Activated CD8-positive, alpha-beta memory T cell treated with anti-CD3 and anti-CD28 coated beads, Interleukin-2, amount 50 U/mL, for 48 hours (primary cell): ENCODE results near the gene MARCHF3.
"Not testable (repeated sequence)": the region's sequence is repeated elsewhere in the genome, so short reads cannot be mapped to it uniquely, and the experiment has no call there.

Experiments used
- DNase-seq: peaks from one replicate; pipeline ENCODE4 v3.0.0-alpha.2; 2020

MARCHF3 gene

GRCh38 chr5:127011153-127011552, 19.2 kb downstream of the MARCHF3 start:
- no peak for DNase-seq

GRCh38 chr5:127010362-127010761, 20.0 kb downstream of the MARCHF3 start:
- DNase-seq = no peak

DNA sequence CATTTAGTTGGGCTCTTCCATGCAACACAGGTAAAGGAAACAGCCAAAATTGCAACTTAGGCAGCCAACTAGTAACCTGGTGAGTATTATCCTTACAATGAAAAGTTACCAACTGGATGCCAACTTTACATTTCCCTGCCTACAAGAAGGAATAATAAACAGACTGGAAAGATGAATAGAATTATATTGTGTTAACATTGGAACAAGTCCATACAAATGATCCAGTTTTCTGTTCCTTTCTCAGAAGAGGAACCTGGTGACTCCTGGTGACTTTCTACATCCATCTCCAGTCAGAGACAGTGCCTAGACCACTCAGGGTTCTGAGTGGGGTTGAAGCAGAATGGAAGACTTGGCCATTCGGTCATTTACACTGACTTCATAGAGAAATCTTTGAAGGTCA, 20.6 kb downstream of the MARCHF3 start:
- no peak for DNase-seq

- no peak for DNase-seq
Measured at GRCh38 chr5:127008300-127008975, 21.9 kb downstream of the MARCHF3 start.

DNA sequence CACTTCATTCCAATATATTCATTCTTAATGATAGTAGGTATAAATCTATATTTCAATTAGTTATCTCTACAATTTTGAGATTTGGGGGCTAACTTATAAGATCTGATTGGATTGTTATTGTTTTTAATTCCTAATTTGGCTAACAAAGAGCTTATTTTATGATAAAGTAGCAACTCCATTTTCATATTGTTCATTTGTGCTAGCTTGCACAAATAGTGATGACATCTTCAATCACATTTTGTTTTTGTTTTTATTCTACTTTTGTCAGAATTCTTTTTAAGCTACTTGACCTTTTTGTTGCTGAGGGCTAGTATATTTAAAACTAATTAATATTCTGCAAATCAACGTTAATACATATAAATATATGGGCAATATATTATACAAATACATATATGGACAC, 22.8 kb downstream of the MARCHF3 start:
- no peak for DNase-seq

DNA sequence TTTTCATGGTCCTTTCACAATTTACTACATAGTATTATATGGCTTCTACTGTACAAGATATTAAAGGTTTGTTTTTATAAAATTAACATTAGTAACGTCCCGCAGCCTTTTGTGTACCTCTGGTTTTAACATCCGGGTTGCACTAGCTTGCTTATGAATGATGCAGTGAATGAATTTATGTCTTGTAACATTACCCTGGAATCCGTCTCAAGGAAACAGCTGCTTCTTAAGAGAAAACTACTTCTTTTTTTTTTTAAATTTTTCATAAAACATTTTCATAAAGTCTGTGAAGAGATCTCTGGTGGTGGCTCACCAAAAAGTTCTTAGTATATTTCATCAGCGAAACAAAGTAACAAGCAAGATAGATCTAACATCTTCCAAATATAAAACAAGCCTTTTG, 23.6 kb downstream of the MARCHF3 start:
- no peak for DNase-seq

- DNase-seq = not testable (repeated sequence)
Measured at GRCh38 chr5:127005282-127005681, 25.1 kb downstream of the MARCHF3 start.

DNA sequence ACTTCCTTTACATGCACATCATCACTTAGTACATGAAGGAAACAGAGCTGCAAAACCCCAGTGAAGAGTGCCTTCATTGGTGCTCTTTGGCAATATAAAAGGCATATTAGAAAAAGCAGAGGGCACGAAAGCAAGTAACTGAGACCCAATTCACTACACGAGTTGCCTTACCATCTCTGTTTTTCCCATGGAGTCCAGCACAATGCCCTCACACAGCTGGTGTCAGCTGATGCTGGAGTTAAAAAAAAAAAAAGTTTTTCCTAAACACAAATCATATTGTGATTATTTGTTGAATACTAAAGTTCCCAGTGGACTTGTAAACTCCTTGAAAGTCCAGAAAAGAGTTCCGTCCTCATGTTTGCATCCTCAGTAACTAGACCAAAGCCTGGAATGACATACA, 25.6 kb downstream of the MARCHF3 start:
- DNase-seq = no peak

DNA sequence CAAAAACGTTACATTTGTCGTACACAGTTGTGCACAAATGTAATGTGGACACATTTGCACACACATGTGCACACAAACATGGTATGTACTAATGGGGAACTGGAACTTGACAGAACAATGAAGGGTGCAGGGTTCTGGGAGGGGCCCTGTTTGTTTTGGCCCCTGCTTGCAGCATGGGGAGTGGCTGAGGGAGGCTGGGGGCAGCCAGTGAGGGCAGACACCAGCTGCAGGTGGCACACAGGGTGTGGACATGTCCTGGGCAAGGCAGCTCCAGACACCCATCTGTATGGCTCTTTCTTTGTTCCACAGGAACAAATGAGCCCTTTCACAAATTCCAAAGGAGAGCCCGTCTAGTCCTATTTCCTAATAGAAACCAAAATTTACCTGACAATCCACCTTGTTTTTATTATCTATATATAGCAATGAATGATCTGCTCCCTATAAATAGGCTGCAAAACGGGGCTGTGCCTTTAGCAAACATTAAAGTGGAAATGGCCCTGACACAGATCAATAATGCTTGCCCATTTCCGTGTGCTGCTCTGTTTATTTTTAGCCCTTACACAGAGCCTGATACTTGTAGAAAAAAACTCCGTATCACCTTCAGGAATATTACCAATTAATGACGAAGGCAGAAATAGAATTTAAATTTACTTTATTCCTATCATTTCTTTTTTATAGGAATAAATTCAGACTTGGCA, 26.4 kb downstream of the MARCHF3 start:
- no peak for DNase-seq

DNA sequence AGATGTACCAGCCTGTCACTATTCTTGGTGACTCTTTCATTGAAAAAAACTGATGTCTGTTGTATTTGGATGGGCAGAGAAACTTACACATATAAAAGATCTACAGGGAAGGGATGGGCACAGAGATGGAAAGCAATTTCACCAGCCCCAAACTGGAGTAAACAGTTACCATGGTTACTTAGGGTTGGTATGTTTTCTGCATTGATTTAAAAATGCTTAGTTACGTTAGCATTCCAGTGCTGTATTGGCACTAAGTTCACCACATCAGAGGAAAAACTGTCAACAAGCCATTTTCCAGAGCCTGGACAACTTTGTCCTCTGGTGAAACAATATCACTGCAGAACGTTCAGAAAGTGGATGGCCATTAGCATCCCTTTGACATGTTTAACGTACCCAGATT, 28.0 kb downstream of the MARCHF3 start:
- no peak for DNase-seq

DNA sequence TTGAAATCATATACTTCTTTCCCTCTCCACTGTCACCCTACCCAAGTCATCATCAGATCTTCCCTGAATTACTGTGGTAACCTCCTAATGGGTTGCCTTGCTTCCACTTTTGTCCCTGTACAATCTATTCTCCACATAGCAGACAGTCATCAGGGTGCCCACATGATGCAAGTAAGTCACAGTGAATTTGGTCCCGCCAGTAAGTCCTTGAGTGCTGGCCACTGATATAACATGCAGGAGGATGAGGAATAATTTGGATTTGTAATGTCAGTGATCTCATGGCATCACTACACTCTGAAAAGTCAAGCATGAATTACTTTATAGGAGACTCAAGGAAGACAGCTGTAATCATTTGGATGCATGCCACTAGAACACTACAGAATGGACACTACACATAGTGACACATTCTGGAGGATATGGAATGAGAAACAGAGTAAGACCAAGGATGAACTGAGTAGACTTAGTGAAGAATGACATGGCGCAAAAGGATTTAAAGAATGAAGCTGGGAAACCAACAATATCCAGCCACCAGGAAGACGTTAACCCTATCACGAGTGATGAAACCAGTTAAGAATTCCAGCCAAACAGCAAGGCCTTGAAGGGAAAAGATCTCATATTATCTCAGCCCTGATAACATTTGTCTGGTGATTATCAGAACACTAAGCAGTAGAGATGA, 28.6 kb downstream of the MARCHF3 start:
- DNase-seq = no peak

GRCh38 chr5:126998895-126999570, 31.3 kb downstream of the MARCHF3 start:
- no peak for DNase-seq

GRCh38 chr5:126998201-126998631, 32.1 kb downstream of the MARCHF3 start:
- DNase-seq = no peak

- no peak for DNase-seq
Measured at GRCh38 chr5:126995689-126996088, 34.7 kb downstream of the MARCHF3 start.

DNA sequence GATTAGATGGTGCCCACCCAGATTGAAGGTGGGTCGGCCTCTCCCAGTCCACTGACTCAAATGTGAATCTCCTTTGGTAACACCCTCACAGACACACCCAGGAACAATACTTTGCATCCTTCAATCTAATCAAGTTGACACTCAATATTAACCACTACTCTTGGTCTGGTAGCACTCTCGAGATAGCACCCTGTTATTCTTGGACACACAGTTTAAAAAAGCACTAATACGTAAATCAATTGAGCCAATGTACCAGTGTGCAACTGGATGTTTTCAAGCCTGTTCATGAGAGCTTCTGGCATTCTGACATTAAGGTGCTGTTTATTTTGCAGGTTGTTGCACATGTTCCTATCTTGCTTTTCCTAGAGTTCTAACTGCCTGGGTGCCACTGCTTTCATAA, 35.3 kb downstream of the MARCHF3 start:
- no peak for DNase-seq

GRCh38 chr5:126994485-126994884, 35.9 kb downstream of the MARCHF3 start:
- DNase-seq = no peak

DNA sequence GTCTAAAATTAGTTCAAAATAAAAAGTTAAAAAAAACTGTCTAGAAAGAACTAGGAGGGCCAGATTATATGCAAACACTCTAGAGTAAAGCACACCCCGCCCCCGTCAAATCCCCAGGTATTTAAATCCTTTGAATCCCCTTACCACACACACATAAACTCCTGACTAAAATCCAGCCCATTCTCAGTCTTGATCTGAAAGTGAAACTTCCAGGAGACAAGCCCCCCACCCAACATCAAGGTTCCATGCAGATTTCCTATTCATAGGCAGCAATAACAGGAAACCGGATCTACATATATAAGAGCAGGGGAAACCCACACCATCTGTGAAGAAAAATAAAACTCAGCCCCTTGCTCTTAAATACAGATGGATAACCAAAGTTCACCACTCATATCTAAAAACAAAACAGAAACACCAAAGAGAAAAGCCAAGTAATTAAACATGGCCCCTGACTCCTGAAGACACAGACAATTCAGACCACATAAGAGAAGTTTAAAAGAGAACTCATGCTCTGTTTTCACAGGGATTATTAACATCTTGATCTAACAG, 42.3 kb downstream of the MARCHF3 start:
- DNase-seq = no peak

- DNase-seq = no peak
Measured at GRCh38 chr5:126987271-126987899, 43.0 kb downstream of the MARCHF3 start.

DNA sequence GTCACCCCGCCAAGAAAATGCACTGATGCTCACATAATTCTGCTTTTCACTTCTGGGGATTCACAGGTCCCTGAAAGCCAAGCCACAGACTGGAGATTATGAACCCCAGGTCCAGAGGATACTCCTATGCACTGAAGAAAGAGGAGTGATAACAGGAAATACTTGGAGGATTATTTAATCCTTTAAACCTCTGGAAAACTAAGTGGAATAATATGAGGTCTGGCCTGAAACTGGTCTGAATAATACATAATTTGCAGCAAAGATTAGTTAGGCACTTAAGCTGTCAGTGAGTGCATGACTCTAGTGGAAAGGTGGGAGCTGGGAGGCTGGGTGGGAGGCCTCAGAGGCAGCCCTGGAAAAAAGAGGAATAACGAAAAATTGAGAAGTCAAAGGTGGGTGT, 45.7 kb downstream of the MARCHF3 start:
- no peak for DNase-seq

GRCh38 chr5:126983874-126984266, 46.5 kb downstream of the MARCHF3 start:
- no peak for DNase-seq

- no peak for DNase-seq
Measured at GRCh38 chr5:126982926-126983873, 47.2 kb downstream of the MARCHF3 start.

DNA sequence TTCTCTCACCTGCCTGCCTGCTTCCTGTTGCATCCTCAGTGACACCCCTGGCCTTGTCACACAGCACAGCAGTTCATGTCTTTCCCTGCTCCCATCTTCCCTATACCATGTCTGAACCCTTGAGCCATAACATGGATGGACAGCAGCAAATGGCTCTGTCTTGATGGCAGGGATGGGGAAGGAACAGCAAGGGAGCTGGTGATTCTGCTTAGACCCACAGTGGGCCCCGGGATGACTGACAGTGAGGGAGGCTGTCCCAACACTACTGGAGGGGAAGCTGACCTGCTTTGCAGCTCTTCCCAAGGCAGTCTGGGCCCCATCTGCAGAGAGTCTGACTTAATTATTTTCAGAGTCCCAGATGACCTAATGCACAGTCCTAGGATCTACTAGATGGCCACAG, 48.2 kb downstream of the MARCHF3 start:
- DNase-seq = no peak
